ENCODE data around the gene MIPEP. TPM values are rescaled to one million over a fixed set of nuclear protein-coding genes. Genes with fewer than 3 reads are reported as not detected.
A peak's percentile ranks its signal among the peaks of the same experiment; 100 is the strongest.

Gene MIPEP
- polyA plus RNA-seq, 2 of the 4 experiments (the other 2 are of a cell fraction), result 21.6 to 32.8 TPM

DNA sequence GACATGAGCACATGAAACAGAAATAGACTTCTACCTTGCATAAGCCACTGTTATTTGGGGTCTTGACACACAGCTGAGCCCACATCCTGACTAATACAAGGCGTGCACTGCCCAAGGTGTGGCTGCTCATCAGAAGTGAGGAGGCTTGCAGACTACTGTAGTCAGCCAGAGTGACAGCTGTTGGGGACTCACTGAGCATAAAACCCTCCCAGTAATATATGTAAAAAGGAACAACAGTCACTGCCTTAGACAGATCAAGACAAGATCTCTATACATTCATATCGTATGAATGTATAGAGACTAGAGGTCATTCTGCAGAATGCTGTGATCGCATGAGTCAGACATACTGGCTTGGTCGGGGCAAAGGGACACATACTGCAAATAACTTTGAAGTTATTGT, 12.2 kb upstream of the MIPEP start:
- Histone ChIP-seq H3K27ac (no peak overlapping the region), H3K4me1 (no peaks in the 10 kb centered on the region), H3K9me3 (no peaks in the 10 kb centered on the region), H3K4me3 (no peak overlapping the region), H3K4me2 (no peak overlapping the region)
- 41% methylated on average over 4 of the region's 4 CpGs for WGBS (ENCODE audit: missing lambda C conversion rate)
- POLR2A ChIA-PET, result no interaction called here
- FAIRE-seq (no peak), DNase-seq (ENCODE audit: low read depth in 1 of 2, low spot score in 1 of 2) (no peak), ATAC-seq (no peak)
- CTCF ChIA-PET, result no interaction called here
- TF ChIP-seq NR3C1 (IDR thresholded peaks at IDR 0.05) (no peak), KDM5A (IDR thresholded peaks at IDR 0.05) (no peak), HEYL (CRISPR knock-in tag; IDR thresholded peaks at IDR 0.05) (no peak), RFX5 (IDR thresholded peaks at IDR 0.05) (no peak), EHF (CRISPR knock-in tag; IDR thresholded peaks at IDR 0.05) (no peak), EP300 (IDR thresholded peaks at IDR 0.05) (no peak), ZFP36 (IDR thresholded peaks at IDR 0.05; ENCODE audit: borderline replicate concordance, partially characterized antibody) (no peak), BHLHE40 (IDR thresholded peaks at IDR 0.05; ENCODE audit: low read depth, low read length) (no peak), KDM1A (IDR thresholded peaks at IDR 0.05; ENCODE audit: low read depth) (no peak), HDAC2 (IDR thresholded peaks at IDR 0.05) (no peak), CHD4 (IDR thresholded peaks at IDR 0.05; ENCODE audit: borderline replicate concordance) (no peak)
- TF ChIP-seq, protein P1, sequence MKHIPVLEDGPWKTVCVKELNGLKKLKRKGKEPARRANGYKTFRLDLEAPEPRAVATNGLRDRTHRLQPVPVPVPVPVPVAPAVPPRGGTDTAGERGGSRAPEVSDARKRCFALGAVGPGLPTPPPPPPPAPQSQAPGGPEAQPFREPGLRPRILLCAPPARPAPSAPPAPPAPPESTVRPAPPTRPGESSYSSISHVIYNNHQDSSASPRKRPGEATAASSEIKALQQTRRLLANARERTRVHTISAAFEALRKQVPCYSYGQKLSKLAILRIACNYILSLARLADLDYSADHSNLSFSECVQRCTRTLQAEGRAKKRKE (CRISPR knock-in tag; IDR thresholded peaks at IDR 0.05; ENCODE audit: low read depth), result no peak
- TF ChIP-seq, protein P2, sequence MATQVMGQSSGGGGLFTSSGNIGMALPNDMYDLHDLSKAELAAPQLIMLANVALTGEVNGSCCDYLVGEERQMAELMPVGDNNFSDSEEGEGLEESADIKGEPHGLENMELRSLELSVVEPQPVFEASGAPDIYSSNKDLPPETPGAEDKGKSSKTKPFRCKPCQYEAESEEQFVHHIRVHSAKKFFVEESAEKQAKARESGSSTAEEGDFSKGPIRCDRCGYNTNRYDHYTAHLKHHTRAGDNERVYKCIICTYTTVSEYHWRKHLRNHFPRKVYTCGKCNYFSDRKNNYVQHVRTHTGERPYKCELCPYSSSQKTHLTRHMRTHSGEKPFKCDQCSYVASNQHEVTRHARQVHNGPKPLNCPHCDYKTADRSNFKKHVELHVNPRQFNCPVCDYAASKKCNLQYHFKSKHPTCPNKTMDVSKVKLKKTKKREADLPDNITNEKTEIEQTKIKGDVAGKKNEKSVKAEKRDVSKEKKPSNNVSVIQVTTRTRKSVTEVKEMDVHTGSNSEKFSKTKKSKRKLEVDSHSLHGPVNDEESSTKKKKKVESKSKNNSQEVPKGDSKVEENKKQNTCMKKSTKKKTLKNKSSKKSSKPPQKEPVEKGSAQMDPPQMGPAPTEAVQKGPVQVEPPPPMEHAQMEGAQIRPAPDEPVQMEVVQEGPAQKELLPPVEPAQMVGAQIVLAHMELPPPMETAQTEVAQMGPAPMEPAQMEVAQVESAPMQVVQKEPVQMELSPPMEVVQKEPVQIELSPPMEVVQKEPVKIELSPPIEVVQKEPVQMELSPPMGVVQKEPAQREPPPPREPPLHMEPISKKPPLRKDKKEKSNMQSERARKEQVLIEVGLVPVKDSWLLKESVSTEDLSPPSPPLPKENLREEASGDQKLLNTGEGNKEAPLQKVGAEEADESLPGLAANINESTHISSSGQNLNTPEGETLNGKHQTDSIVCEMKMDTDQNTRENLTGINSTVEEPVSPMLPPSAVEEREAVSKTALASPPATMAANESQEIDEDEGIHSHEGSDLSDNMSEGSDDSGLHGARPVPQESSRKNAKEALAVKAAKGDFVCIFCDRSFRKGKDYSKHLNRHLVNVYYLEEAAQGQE (IDR thresholded peaks at IDR 0.05), result no peak
- TF ChIP-seq, protein P3, sequence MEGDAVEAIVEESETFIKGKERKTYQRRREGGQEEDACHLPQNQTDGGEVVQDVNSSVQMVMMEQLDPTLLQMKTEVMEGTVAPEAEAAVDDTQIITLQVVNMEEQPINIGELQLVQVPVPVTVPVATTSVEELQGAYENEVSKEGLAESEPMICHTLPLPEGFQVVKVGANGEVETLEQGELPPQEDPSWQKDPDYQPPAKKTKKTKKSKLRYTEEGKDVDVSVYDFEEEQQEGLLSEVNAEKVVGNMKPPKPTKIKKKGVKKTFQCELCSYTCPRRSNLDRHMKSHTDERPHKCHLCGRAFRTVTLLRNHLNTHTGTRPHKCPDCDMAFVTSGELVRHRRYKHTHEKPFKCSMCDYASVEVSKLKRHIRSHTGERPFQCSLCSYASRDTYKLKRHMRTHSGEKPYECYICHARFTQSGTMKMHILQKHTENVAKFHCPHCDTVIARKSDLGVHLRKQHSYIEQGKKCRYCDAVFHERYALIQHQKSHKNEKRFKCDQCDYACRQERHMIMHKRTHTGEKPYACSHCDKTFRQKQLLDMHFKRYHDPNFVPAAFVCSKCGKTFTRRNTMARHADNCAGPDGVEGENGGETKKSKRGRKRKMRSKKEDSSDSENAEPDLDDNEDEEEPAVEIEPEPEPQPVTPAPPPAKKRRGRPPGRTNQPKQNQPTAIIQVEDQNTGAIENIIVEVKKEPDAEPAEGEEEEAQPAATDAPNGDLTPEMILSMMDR (IDR thresholded peaks at IDR 0.05), result no peak

DNA sequence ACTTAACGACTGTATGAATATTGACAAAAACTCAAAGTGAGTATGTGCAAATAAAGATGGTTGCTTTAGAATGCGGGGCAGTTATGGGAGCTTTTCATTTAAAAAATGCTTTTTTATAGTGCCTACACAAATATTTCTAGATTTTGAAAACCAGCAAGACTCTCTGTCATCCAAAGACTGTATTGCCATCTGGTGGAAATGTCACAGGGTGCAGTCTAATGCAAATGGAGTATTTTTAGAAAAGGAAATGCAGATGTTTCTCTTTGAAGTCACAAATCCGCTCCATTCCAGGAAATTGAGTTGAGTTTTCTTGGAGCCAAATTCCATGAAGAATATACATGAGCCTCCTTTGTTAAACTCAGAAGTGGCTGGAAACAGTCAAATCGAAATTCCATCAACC, 10.4 kb upstream of the MIPEP start:
- TF ChIP-seq SMC3 (IDR thresholded peaks at IDR 0.05), result peak; percentile 30; the same call in 2 of the 3 replicates
- TF ChIP-seq RAD21 (conservative IDR thresholded peaks at IDR 0.05 in 1 of 2, IDR thresholded peaks at IDR 0.05 in 1 of 2), result peak; percentile 40 to 42; a peak in 3 of 5 replicates
- TF ChIP-seq, protein P3 (IDR thresholded peaks at IDR 0.05), result peak; percentile 43
- TF ChIP-seq MYC (IDR thresholded peaks at IDR 0.05; ENCODE audit: borderline replicate concordance, low read length), result no peak
- peak in 1 of 2 experiments; percentile 48; a peak in 1 of 6 replicates for ATAC-seq
- peak in 1 of 2 experiments; percentile 4 for DNase-seq (ENCODE audit: low read depth in 1 of 2, low spot score in 1 of 2)
- no peak overlapping the region for H3K4me2 ChIP-seq
- no peaks in the 10 kb centered on the region for H3K4me1 ChIP-seq
- 23% methylated on average over 4 of the region's 4 CpGs for WGBS (ENCODE audit: missing lambda C conversion rate)
- H3K9me3 ChIP-seq, result no peaks in the 10 kb centered on the region
- POLR2A ChIA-PET, result no interaction called here
- CTCF ChIA-PET, result interaction anchor here (0.6 to 2.4 kb wide), 7 partner anchors 10 to 467 kb away, joined by 3 to 10 read pairs (median 5); partner anchors contain the start of genes MIPEP and SACS
- no peak overlapping the region for H3K27ac ChIP-seq
- no peak overlapping the region for H3K4me3 ChIP-seq
- no peak for FAIRE-seq
